HCT116 (cell line): ENCODE measurements around the gene LRRC7. TPM values are rescaled to one million over a fixed set of nuclear protein-coding genes. Genes with fewer than 3 reads are reported as not detected.

Experiments used
- ATAC-seq: fragments of 200-7000 bp; cut with Tn5 transposase; 2 replicates; pipeline ENCODE4 v1.9.1; 2020; ENCODE audit warnings: mild to moderate bottlenecking, moderate library complexity
- BruUV-seq: library from RNA; stranded (reverse); fragments of 400-500 nt; replicated peaks from 2 replicates; lab custom pipeline; 2021; lab: Mats Ljungman, UMichigan
- CTCF ChIA-PET: fragments of 300-600 bp; sonication (Branson Sonifier 250); formaldehyde crosslinking; loops from one replicate; lab custom pipeline; 2021; ENCODE audit warnings: antibody characterized with exemption; lab: Charles Lee
- POLR2A ChIA-PET: fragments of 300-600, 350-600 bp; sonication (Branson Sonifier 250); formaldehyde crosslinking; loops from one replicate; lab custom pipeline; 2021; ENCODE audit warnings: antibody characterized with exemption; lab: Charles Lee
- RAD21 ChIA-PET, 2 experiments: fragments of 300-600 bp; sonication (Branson Sonifier 250); formaldehyde crosslinking; loops; one replicate each; lab custom pipeline; 2023; ENCODE audit warnings: low total read pairs in 2 of 2; ENCODE audit not compliant: uncharacterized antibody in 2 of 2, unreplicated experiment in 2 of 2, low non-redundant PET in 1 of 2; lab: Charles Lee
- DNase-seq: peaks from one replicate; pipeline ENCODE4 v3.0.0-alpha.2; 2010; ENCODE audit warnings: low read depth, low spot score
- H2AFZ ChIP-seq: fragments of 200-600 bp; shearing (Covaris generic), sonication (generic); 2 replicates; pipeline ENCODE4 v1.6.1; 2017; ENCODE audit warnings: low read depth, mixed run types, mixed read lengths, antibody characterized with exemption, low read length; ENCODE audit not compliant: poor library complexity, severe bottlenecking
- H3K27ac ChIP-seq: 2 replicates; pipeline ENCODE4 v1.5.1; 2012; ENCODE audit warnings: low read depth, low read length
- H3K27me3 ChIP-seq: fragments of 200-600 bp; sonication (generic); 2 replicates; pipeline ENCODE4 v1.6.1; 2016; ENCODE audit warnings: mixed run types, low read length, mixed read lengths; ENCODE audit not compliant: insufficient read depth
- H3K36me3 ChIP-seq, 2 experiments: fragments of 200-500 bp in 1 of 2; fragments of 200-600 bp in 1 of 2; sonication (Bioruptor generic) in 1 of 2; sonication (generic) in 1 of 2; 2 replicates each; pipeline versions ENCODE4 v1.5.1 to v1.6.1; 2014 to 2016; ENCODE audit warnings: low read length in 2 of 2, inconsistent platforms in 1 of 2, mixed read lengths in 1 of 2, mixed run types in 1 of 2; ENCODE audit not compliant: insufficient read depth in 2 of 2, control insufficient read depth in 1 of 2
- H3K4me1 ChIP-seq, 2 experiments: fragments of 200-600 bp in 1 of 2; sonication (generic) in 1 of 2; 2 replicates each; pipeline versions ENCODE4 v1.5.1 to v1.6.1; 2012 to 2017; ENCODE audit warnings: low read length in 2 of 2, inconsistent platforms in 1 of 2, mild to moderate bottlenecking in 1 of 2, mixed read lengths in 1 of 2, mixed run types in 1 of 2, moderate library complexity in 1 of 2; ENCODE audit not compliant: insufficient read depth in 2 of 2, control insufficient read depth in 1 of 2
- H3K4me2 ChIP-seq: fragments of 200-600 bp; sonication (generic); 2 replicates; pipeline ENCODE4 v1.6.1; 2017; ENCODE audit warnings: mixed run types, low read length, mixed read lengths
- H3K4me3 ChIP-seq, 2 experiments: fragments of 200-600 bp in 1 of 2; sonication (generic) in 1 of 2; replicated peaks in 1 of 2; 2 replicates each; pipeline ENCODE4 v1.5.1; 2011 to 2016; ENCODE audit warnings: low read length in 2 of 2, control low read depth in 1 of 2, low read depth in 1 of 2, mild to moderate bottlenecking in 1 of 2, mixed read lengths in 1 of 2, mixed run types in 1 of 2
- H3K79me2 ChIP-seq: fragments of 200-600 bp; sonication (generic); 2 replicates; pipeline ENCODE4 v1.6.1; 2017; ENCODE audit warnings: mild to moderate bottlenecking, mixed run types, low read length, moderate library complexity, mixed read lengths; ENCODE audit not compliant: insufficient read depth
- H3K9ac ChIP-seq: fragments of 200-600 bp; sonication (generic); 2 replicates; pipeline ENCODE4 v1.6.1; 2016; ENCODE audit warnings: low read length, mixed read lengths
- H3K9me2 ChIP-seq: fragments of 200-600 bp; sonication (generic), shearing (Covaris generic); 2 replicates; pipeline ENCODE4 v1.6.1; 2017; ENCODE audit warnings: mixed run types, mild to moderate bottlenecking, moderate library complexity; ENCODE audit not compliant: insufficient read depth
- H3K9me3 ChIP-seq, 2 experiments: fragments of 200-500 bp in 1 of 2; fragments of 200-600 bp in 1 of 2; sonication (Bioruptor generic) in 1 of 2; sonication (generic) in 1 of 2; 2 replicates each; pipeline ENCODE4 v1.6.1; 2014 to 2017; ENCODE audit warnings: low read length in 2 of 2, mixed read lengths in 2 of 2, inconsistent platforms in 1 of 2, low read depth in 1 of 2, mild to moderate bottlenecking in 1 of 2, mixed run types in 1 of 2, moderate library complexity in 1 of 2; ENCODE audit not compliant: control insufficient read depth in 1 of 2, insufficient read depth in 1 of 2
- H4K20me1 ChIP-seq: fragments of 200-600 bp; sonication (generic), shearing (Covaris generic); 2 replicates; pipeline ENCODE4 v1.6.1; 2017; ENCODE audit warnings: mixed run types, mild to moderate bottlenecking, moderate library complexity; ENCODE audit not compliant: insufficient read depth
- CBX3 ChIP-seq: IDR thresholded peaks from 2 replicates; pipeline ENCODE4 v1.6.1; 2012; ENCODE audit warnings: low read depth
- EGR1 ChIP-seq: IDR thresholded peaks from 2 replicates; pipeline ENCODE4 v1.6.1; 2012; ENCODE audit warnings: low read depth
- EZH2 ChIP-seq: fragments of 200-600 bp; sonication (generic); IDR thresholded peaks from 2 replicates; pipeline ENCODE4 v1.6.1; 2017; ENCODE audit warnings: antibody characterized with exemption, mixed run types
- FOSL1 ChIP-seq: IDR thresholded peaks from 2 replicates; pipeline ENCODE4 v1.6.1; 2012; ENCODE audit warnings: low read depth
- JUND ChIP-seq: IDR thresholded peaks from 2 replicates; pipeline ENCODE4 v1.6.1; 2012
- POLR2A ChIP-seq: IDR thresholded peaks from 2 replicates; pipeline ENCODE4 v1.7.0; 2011; ENCODE audit warnings: borderline replicate concordance; ENCODE audit not compliant: insufficient read depth, insufficient read length; ENCODE audit errors: extremely low read depth
- POLR2AphosphoS5 ChIP-seq: IDR thresholded peaks from 2 replicates; pipeline ENCODE4 v1.6.1; 2011; ENCODE audit warnings: mild to moderate bottlenecking, low read depth, low read length, moderate library complexity
- RAD21 ChIP-seq: IDR thresholded peaks from 2 replicates; pipeline ENCODE4 v1.6.1; 2012; ENCODE audit warnings: low read depth, mild to moderate bottlenecking
- REST ChIP-seq: IDR thresholded peaks from 2 replicates; pipeline ENCODE4 v1.6.1; 2012; ENCODE audit warnings: low read depth
- SP1 ChIP-seq: IDR thresholded peaks from 2 replicates; pipeline ENCODE4 v1.6.1; 2012; ENCODE audit warnings: low read depth
- SRF ChIP-seq: IDR thresholded peaks from 2 replicates; pipeline ENCODE4 v1.6.1; 2012; ENCODE audit warnings: low read depth
- ZFX ChIP-seq: fragments of 450-650 bp; IDR thresholded peaks from 2 replicates; pipeline ENCODE4 v1.6.1; 2017
- ZNF274 ChIP-seq: fragments of 200-500 bp; sonication (Bioruptor generic); IDR thresholded peaks from 2 replicates; pipeline ENCODE4 v1.6.1; 2014; ENCODE audit warnings: mild to moderate bottlenecking, low read depth, low read length, inconsistent platforms
- intact Hi-C: fragments of 100-400 bp; cut with micrococcal nuclease; formaldehyde crosslinking; loops from 2 replicates; pipeline ENCODE4 v1.10.0; 2022
- total RNA-seq: library from RNA; stranded (reverse); gene quantifications from one replicate; pipeline ENCODE4 v1.2.1, GENCODE V29; 2021; ENCODE audit not compliant: unreplicated experiment
- TF ChIP-seq, protein P1 (sequence below): IDR thresholded peaks from 2 replicates; pipeline ENCODE4 v1.6.1; 2012

The LRRC7 gene
- total RNA-seq, 1 experiment from 2014 or later = not detected

- H3K27ac ChIP-seq = no peak overlapping the region
- peaks cover 37% of the 10 kb centered on the region for H3K27me3 ChIP-seq
- ATAC-seq = no peak
- DNase-seq = no peak
- no peaks in the 10 kb centered on the region for H3K4me1 ChIP-seq
- H3K36me3 ChIP-seq = no peaks in the 10 kb centered on the region
- H3K4me2 ChIP-seq = no peak overlapping the region
- no peak overlapping the region for H2AFZ ChIP-seq
- H3K9ac ChIP-seq = no peak overlapping the region
- BruUV-seq = no TSS peak
- CTCF ChIA-PET = no interaction called here
- H3K9me3 ChIP-seq = no peaks in the 10 kb centered on the region
- TF ChIP-seq EZH2 = no peak
- TF ChIP-seq POLR2AphosphoS5 = no peak
- no peak for TF ChIP-seq POLR2A
- TF ChIP-seq ZFX = no peak
- no peak for TF ChIP-seq JUND
- no peak for TF ChIP-seq SRF
- TF ChIP-seq SP1 = no peak
- TF ChIP-seq, protein P1, sequence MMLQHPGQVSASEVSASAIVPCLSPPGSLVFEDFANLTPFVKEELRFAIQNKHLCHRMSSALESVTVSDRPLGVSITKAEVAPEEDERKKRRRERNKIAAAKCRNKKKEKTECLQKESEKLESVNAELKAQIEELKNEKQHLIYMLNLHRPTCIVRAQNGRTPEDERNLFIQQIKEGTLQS = no peak
- no peak for TF ChIP-seq FOSL1
- no peak for TF ChIP-seq CBX3
- TF ChIP-seq EGR1 = no peak
- TF ChIP-seq ZNF274 = no peak
- TF ChIP-seq RAD21 = no peak
- TF ChIP-seq, all 23 proteins: peak for 0
- intact Hi-C loops = no loop called here
- Histone ChIP-seq H3K79me2 (no peaks in the 10 kb centered on the region), H3K9me2 (no peaks in the 10 kb centered on the region), H3K4me3 (no peak overlapping the region), H4K20me1 (no peaks in the 10 kb centered on the region)
- ChIA-PET POLR2A (no interaction called here), RAD21 (no interaction called here)
Measured at GRCh38 chr1:70101774-70102173, 534.1 kb downstream of the LRRC7 start.

DNA sequence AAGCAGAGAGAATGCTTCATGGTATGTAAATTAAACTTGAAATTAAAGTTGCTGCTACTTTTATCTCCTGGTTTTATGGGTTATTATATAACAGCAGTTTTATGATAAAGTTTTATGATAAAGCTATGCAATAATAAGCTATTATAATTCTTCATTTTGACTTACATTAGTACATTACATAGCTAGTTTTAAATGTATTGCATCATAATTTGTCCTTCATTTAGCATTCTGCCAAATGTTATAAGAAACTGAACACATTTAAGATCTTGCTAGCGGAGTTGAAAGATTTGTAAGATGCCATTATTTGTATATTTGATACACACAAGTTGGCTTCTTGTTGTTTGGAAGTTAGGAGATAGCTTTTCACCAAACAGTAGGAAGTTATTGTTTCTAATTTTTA is 536.0 kb downstream of the LRRC7 start:
- intact Hi-C loops = no loop called here
- BruUV-seq = no TSS peak
- ChIA-PET RAD21 (no interaction called here), CTCF (no interaction called here), POLR2A (no interaction called here)
- DNase-seq = no peak
- no peak overlapping the region for H3K4me2 ChIP-seq
- H3K9ac ChIP-seq = no peak overlapping the region
- no peaks in the 10 kb centered on the region for H3K79me2 ChIP-seq
- no peak overlapping the region for H3K4me3 ChIP-seq
- no peak for ATAC-seq
- no peaks in the 10 kb centered on the region for H3K4me1 ChIP-seq
- no peaks in the 10 kb centered on the region for H4K20me1 ChIP-seq
- H3K36me3 ChIP-seq = no peaks in the 10 kb centered on the region
- peaks cover 37% of the 10 kb centered on the region for H3K27me3 ChIP-seq
- H3K9me3 ChIP-seq = no peaks in the 10 kb centered on the region
- no peak overlapping the region for H2AFZ ChIP-seq
- H3K27ac ChIP-seq = no peak overlapping the region
- TF ChIP-seq REST = no peak
- H3K9me2 ChIP-seq = no peaks in the 10 kb centered on the region
